Lower lobe of right lung (tissue), 2 donors: ENCODE data around the gene MIPOL1. TPM values are rescaled to one million over a fixed set of nuclear protein-coding genes. Genes with fewer than 3 reads are reported as not detected.
A peak's percentile ranks its signal among the peaks of the same experiment; 100 is the strongest.

ENCODE experiments used
- ATAC-seq, 2 donors: fragments of 200-7000 bp; cut with Tn5 transposase; one replicate each; pipeline ENCODE4 v1.9.1; 2020 to 2022; ENCODE audit warnings: mild to moderate bottlenecking in 2 of 2, moderate library complexity in 2 of 2
- DNase-seq: peaks from one replicate; pipeline ENCODE4 v3.0.0-alpha.2; 2020
- H3K27ac ChIP-seq: fragments of 200-600 bp; one replicate; pipeline ENCODE4 v1.8.0; 2022
- H3K27me3 ChIP-seq: fragments of 200-600 bp; one replicate; pipeline ENCODE4 v1.8.0; 2022; ENCODE audit warnings: low read depth
- H3K36me3 ChIP-seq: fragments of 200-600 bp; one replicate; pipeline ENCODE4 v1.8.0; 2022; ENCODE audit warnings: mild to moderate bottlenecking
- H3K4me1 ChIP-seq: fragments of 200-600 bp; one replicate; pipeline ENCODE4 v1.8.0; 2022
- H3K4me3 ChIP-seq: fragments of 200-600 bp; one replicate; pipeline ENCODE4 v1.8.0; 2022; ENCODE audit warnings: mild to moderate bottlenecking
- H3K9me3 ChIP-seq: fragments of 200-600 bp; one replicate; pipeline ENCODE4 v1.8.0; 2022
- intact Hi-C: fragments of 100-400 bp; cut with DNase I; formaldehyde crosslinking; loops from one replicate; pipeline ENCODE4 v1.11.0; 2022
- total RNA-seq: library from RNA; stranded (reverse); fragmentation: NEBNext Ultra II Directional; extraction: Animal tissue kit (Norgen Biotek cat#: 25700); gene quantifications from one replicate; pipeline ENCODE4 v1.2.1, GENCODE V29; 2021
- TF ChIP-seq, protein P1 (sequence below): fragments of 200-600 bp; IDR thresholded peaks from one replicate; pipeline ENCODE4 v1.8.0; 2022; ENCODE audit warnings: antibody characterized with exemption, mild to moderate bottlenecking
- donor health status: DM: no; HTN: yes; CAD: no; lungs with severe emphysema.

The MIPOL1 gene
- total RNA-seq, 1 donor from 2014 or later = 12.1 TPM

DNA sequence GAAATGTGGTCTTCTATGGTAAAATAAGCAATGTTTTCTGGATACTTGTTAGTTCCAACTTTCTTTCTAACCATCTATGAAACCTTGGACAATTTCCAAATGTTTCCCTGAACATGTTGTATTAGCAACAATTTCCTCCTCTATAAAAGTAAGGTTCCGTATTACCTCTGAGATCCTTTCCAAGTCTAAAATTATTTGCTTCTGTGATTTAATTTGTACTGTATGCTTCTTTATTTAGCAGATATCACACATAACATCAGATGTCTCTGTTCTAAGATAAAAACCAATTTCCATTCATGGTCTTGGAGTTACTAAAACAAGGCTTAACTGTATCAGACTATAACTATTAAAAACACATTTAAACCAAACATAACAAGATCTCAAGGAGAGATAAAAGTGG lies 220.1 kb downstream of the MIPOL1 start:
- Histone ChIP-seq H3K4me1 (no peaks in the 10 kb centered on the region), H3K27ac (no peak overlapping the region), H3K9me3 (no peaks in the 10 kb centered on the region), H3K36me3 (no peaks in the 10 kb centered on the region), H3K27me3 (no peaks in the 10 kb centered on the region), H3K4me3 (no peak overlapping the region)
- TF ChIP-seq, protein P1, sequence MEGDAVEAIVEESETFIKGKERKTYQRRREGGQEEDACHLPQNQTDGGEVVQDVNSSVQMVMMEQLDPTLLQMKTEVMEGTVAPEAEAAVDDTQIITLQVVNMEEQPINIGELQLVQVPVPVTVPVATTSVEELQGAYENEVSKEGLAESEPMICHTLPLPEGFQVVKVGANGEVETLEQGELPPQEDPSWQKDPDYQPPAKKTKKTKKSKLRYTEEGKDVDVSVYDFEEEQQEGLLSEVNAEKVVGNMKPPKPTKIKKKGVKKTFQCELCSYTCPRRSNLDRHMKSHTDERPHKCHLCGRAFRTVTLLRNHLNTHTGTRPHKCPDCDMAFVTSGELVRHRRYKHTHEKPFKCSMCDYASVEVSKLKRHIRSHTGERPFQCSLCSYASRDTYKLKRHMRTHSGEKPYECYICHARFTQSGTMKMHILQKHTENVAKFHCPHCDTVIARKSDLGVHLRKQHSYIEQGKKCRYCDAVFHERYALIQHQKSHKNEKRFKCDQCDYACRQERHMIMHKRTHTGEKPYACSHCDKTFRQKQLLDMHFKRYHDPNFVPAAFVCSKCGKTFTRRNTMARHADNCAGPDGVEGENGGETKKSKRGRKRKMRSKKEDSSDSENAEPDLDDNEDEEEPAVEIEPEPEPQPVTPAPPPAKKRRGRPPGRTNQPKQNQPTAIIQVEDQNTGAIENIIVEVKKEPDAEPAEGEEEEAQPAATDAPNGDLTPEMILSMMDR = no peak
- intact Hi-C loops = no loop called here
- no peak for DNase-seq
- ATAC-seq = no peak

DNA sequence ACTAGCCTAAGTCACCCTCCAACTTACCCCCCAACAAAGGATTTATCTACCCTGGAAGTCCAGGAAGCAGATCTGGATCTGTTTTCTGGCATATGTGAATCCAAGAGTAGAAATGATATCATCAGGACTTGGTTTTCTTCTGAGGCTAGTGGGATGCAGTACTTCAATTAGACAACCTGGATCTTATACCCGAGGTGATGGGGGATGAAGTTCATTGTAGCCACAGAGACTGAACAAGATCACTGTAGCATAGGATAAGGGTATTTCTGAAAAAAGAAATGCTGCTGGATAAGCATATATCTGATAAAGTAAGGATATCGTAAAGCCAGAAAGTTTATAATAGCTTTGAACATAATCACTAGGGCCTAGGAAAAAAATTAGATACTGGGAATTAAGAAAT lies 222.9 kb downstream of the MIPOL1 start:
- H3K4me1 ChIP-seq = no peaks in the 10 kb centered on the region
- H3K27ac ChIP-seq = no peak overlapping the region
- no peaks in the 10 kb centered on the region for H3K27me3 ChIP-seq
- no peaks in the 10 kb centered on the region for H3K36me3 ChIP-seq
- intact Hi-C loops = no loop called here
- no peaks in the 10 kb centered on the region for H3K9me3 ChIP-seq
- ATAC-seq (no peak), DNase-seq (no peak)
- peak overlapping the region; percentile 14 for H3K4me3 ChIP-seq
- TF ChIP-seq, protein P1 = no peak

DNA sequence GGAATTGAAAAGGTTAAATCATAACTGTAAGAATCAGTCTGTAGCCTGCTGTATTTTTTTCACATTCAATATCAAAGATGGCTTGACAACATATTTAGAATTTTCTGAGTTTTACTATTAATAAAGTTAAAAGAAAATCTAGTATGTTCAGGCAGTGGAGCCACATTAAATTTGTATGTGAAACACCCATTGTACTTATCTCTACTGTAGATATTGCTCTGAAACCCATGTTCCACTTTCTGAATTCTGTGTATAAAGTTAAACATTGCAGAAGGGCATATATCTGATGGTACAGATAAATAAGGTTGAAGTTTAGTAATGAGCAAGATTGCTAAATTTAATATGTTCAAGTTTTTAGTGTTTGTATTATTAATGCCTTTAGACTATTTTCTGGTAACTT lies 224.6 kb downstream of the MIPOL1 start:
- TF ChIP-seq, protein P1 = no peak
- ATAC-seq (no peak), DNase-seq (no peak)
- H3K36me3 ChIP-seq = no peaks in the 10 kb centered on the region
- no peaks in the 10 kb centered on the region for H3K9me3 ChIP-seq
- H3K4me3 ChIP-seq = no peak overlapping the region
- H3K27ac ChIP-seq = no peak overlapping the region
- intact Hi-C loops = no loop called here
- no peaks in the 10 kb centered on the region for H3K4me1 ChIP-seq
- no peaks in the 10 kb centered on the region for H3K27me3 ChIP-seq

DNA sequence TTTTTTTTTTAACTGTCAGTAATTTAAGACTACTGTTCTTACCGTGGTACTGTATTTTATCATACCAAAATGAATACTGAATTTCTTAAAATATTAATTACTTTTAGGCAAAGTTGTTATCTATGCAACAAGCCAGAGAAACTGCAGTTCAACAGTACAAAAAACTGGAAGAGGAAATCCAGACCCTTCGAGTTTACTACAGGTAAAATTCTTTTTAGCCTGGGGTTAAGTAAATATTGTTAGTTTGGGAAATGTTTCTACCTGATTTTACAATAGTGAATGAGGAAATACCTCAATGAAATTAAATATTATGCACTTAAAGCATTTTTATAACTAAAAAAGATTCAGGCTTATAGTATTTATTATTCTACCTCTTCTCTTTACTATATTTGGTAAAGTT lies 225.0 kb downstream of the MIPOL1 start:
- TF ChIP-seq, protein P1 = no peak
- intact Hi-C loops = no loop called here
- Histone ChIP-seq H3K4me3 (no peak overlapping the region), H3K27ac (no peak overlapping the region), H3K4me1 (no peaks in the 10 kb centered on the region), H3K36me3 (no peaks in the 10 kb centered on the region), H3K27me3 (no peaks in the 10 kb centered on the region), H3K9me3 (no peaks in the 10 kb centered on the region)
- ATAC-seq (no peak), DNase-seq (no peak)

DNA sequence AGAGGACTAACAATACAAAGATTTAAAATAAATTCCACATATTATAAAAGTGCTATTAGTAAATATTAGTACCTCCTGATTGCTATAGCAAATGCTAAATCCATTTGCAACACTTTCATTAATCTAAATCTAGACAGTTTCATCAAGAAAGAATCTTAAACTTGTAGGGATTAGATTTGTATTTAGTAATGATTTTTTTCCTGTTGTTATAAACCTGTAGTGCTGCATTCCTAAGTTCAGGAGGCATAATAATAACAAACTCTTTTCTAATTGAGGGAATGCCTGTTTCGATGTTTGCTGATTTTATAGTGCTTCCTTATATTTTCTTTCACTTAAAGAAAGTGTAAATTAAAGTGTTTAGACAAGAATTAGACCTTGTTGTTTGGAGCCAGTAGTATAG lies 231.2 kb downstream of the MIPOL1 start:
- H3K36me3 ChIP-seq = no peaks in the 10 kb centered on the region
- ATAC-seq = no peak
- no peak for DNase-seq
- no peak overlapping the region for H3K27ac ChIP-seq
- no peak overlapping the region for H3K4me3 ChIP-seq
- intact Hi-C loops = no loop called here
- no peaks in the 10 kb centered on the region for H3K4me1 ChIP-seq
- TF ChIP-seq, protein P1 = no peak
- no peaks in the 10 kb centered on the region for H3K27me3 ChIP-seq
- H3K9me3 ChIP-seq = no peaks in the 10 kb centered on the region

DNA sequence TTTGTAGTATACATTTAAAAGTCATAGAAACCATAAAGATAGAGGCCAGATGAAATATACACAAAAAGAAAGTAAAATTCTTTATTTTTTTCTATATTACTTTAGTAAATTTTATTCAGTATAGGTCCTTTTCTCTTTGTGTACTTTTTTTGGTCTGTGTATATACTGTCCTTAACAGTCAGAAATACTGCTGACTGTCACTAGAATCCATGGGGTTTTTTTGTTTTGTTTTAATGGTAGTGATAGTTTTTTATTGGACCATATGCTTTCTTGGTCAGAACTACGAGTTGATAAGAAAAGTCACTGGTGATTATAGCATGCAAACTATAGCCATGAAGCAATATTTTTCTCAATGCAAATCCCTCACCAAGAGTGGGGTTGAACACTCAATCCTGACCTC lies 231.9 kb downstream of the MIPOL1 start:
- ATAC-seq (no peak), DNase-seq (no peak)
- no peaks in the 10 kb centered on the region for H3K27me3 ChIP-seq
- H3K27ac ChIP-seq = no peak overlapping the region
- no peaks in the 10 kb centered on the region for H3K4me1 ChIP-seq
- H3K9me3 ChIP-seq = no peaks in the 10 kb centered on the region
- intact Hi-C loops = no loop called here
- no peak overlapping the region for H3K4me3 ChIP-seq
- TF ChIP-seq, protein P1 = no peak
- no peaks in the 10 kb centered on the region for H3K36me3 ChIP-seq
